Measurements from ENCODE around the gene ZNF391. TPM values are rescaled to one million over a fixed set of nuclear protein-coding genes. Genes with fewer than 3 reads are reported as not detected.

Gene ZNF391
- 1 to 10 TPM; 1.6 to 2.3 TPM for total RNA-seq

- TF ChIP-seq, protein P1, sequence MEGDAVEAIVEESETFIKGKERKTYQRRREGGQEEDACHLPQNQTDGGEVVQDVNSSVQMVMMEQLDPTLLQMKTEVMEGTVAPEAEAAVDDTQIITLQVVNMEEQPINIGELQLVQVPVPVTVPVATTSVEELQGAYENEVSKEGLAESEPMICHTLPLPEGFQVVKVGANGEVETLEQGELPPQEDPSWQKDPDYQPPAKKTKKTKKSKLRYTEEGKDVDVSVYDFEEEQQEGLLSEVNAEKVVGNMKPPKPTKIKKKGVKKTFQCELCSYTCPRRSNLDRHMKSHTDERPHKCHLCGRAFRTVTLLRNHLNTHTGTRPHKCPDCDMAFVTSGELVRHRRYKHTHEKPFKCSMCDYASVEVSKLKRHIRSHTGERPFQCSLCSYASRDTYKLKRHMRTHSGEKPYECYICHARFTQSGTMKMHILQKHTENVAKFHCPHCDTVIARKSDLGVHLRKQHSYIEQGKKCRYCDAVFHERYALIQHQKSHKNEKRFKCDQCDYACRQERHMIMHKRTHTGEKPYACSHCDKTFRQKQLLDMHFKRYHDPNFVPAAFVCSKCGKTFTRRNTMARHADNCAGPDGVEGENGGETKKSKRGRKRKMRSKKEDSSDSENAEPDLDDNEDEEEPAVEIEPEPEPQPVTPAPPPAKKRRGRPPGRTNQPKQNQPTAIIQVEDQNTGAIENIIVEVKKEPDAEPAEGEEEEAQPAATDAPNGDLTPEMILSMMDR (IDR thresholded peaks at IDR 0.05), result no peak
- ATAC-seq (ENCODE audit: insufficient number of reproducible peaks, low FRiP score, low read depth) (peak; percentile 91), DNase-seq (ENCODE audit: low spot score) (peak; percentile 20)
These were observed at the start of gene ZNF391 for GRCh38 chr6:27388293-27389197. ZNF391 (plus strand) TSS chr6:27388759; CDS start chr6:27400371, 11,612 bp downstream.

DNA sequence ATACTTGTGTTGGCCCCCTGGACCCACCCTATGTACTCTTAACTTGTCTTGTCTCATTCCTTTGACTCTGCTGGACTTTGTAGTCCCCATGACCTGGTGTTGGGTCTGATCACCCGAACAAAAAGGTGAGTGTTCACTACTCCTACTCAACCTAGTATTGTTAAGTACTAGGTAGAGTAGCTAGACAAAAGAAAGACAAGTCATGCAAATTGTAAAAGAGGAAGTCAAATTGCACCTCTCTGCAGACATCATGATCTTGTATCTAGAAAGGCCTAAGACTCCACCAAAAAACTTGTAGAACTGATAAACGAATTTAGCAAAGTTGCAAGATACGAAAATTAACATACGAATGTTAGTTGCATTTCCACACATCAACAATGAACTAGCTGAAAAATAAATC, 35.7 kb upstream of the ZNF391 start:
- Histone ChIP-seq H3K36me3 (no peaks in the 10 kb centered on the region), H3K9me3 (peaks cover 15% of the 10 kb centered on the region)
- no peak for ATAC-seq (ENCODE audit: insufficient number of reproducible peaks, low FRiP score, low read depth)

More at GRCh38 chr6:27388293-27389197, at the start of gene ZNF391:
- H3K4me1 ChIP-seq (ENCODE audit: control insufficient read depth in 1 of 2, low read depth in 2 of 2), result peaks cover 4 to 16% of the 10 kb centered on the region in 2 donors
- peaks cover under 1% of the 10 kb centered on the region for H3K9me3 ChIP-seq
- H3K27me3 ChIP-seq (replicated peaks; ENCODE audit: insufficient read depth), result no peaks in the 10 kb centered on the region
- peak within 1 kb of the TSS; percentile 79 for H3K4me3 ChIP-seq
- peak within 1 kb of the TSS; percentile 48 to 70 for H3K27ac ChIP-seq
- H3K36me3 ChIP-seq, result no peaks in the 10 kb centered on the region

DNA sequence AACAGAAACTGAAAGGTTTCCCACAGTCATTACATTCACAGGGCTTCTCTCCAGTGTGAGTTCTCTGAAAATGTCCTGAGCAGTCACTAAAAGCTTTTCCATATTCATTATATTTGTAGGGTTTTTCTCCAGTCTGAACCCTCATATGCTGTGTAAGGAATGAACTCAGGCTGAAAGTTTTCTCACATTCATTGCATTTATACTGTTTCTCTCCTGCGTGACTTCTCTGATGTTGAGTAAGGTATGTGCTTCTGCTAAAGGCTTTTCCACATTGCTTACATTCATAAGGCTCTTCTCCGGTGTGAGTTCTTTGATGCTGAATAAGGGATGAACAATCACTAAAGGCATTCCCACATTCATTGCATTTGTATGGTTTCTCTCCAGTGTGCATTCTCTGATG, 29.8 kb upstream of the ZNF391 start:
- peaks cover 37% of the 10 kb centered on the region for H3K9me3 ChIP-seq
- H3K27me3 ChIP-seq (replicated peaks; ENCODE audit: insufficient read depth), result no peaks in the 10 kb centered on the region
- no peaks in the 10 kb centered on the region for H3K4me1 ChIP-seq (ENCODE audit: control insufficient read depth in 1 of 2, low read depth in 2 of 2)
- H3K4me3 ChIP-seq, result no peak overlapping the region
- peaks cover 29% of the 10 kb centered on the region for H3K36me3 ChIP-seq
- H3K27ac ChIP-seq, result no peak overlapping the region
- TF ChIP-seq, protein P1 (IDR thresholded peaks at IDR 0.05), result no peak
- DNase-seq (ENCODE audit: low spot score), result no peak
- ATAC-seq (ENCODE audit: insufficient number of reproducible peaks, low FRiP score, low read depth), result no peak

More for the DNA sequence above, 35.7 kb upstream of the ZNF391 start:
- Histone ChIP-seq H3K4me1 (ENCODE audit: control insufficient read depth in 1 of 2, low read depth in 2 of 2) (no peaks in the 10 kb centered on the region), H3K27ac (no peak overlapping the region), H3K27me3 (replicated peaks; ENCODE audit: insufficient read depth) (no peaks in the 10 kb centered on the region), H3K4me3 (no peak overlapping the region)
- no peak for DNase-seq (ENCODE audit: low spot score)
- TF ChIP-seq, protein P1 (IDR thresholded peaks at IDR 0.05), result no peak

DNA sequence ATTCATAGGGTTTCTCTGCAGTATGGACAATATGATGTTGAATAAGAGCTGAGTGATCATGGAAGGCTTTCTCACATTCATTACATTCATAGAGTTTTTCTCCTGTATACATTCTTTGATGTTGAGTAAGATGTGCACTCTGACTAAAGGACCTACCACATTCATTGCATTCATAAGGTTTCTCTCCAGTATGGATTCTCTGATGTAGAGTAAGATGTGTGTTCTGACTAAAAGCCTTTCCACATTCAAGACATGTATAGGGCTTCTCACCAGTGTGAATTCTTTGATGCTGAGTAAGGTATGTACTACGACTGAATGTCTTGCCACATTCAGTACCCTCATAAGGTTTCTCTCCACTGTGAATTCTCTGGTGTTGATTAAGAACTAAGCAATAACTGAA, 29.3 kb upstream of the ZNF391 start:
- Histone ChIP-seq H3K9me3 (peaks cover 36% of the 10 kb centered on the region), H3K36me3 (peaks cover 29% of the 10 kb centered on the region), H3K27me3 (replicated peaks; ENCODE audit: insufficient read depth) (no peaks in the 10 kb centered on the region), H3K4me1 (ENCODE audit: control insufficient read depth in 1 of 2, low read depth in 2 of 2) (no peaks in the 10 kb centered on the region), H3K4me3 (no peak overlapping the region), H3K27ac (no peak overlapping the region)
- no peak for ATAC-seq (ENCODE audit: insufficient number of reproducible peaks, low FRiP score, low read depth)
- no peak for DNase-seq (ENCODE audit: low spot score)
- TF ChIP-seq, protein P1 (IDR thresholded peaks at IDR 0.05), result no peak

DNA sequence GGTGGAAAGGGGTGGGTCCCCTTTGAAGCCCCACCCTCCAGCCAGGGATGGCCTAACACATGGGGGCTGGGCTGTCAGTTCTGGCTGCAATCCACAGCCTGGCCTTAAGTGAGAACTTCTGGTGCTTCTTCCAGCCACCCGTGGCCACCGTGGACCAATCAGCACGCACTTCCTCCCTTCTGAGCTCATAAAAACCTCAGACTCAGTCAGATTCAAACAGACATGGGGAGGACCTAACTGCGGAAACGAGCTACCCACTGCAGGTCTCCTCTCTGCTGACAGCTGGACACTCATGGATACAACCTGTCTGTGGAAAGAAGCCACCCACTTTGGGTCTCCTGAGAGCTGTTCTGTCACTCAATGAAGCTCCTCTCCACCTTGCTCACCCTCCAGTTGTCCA, 20.4 kb upstream of the ZNF391 start:
- DNase-seq (ENCODE audit: low spot score) (no peak), ATAC-seq (ENCODE audit: insufficient number of reproducible peaks, low FRiP score, low read depth) (no peak)
- H3K27ac ChIP-seq, result no peak overlapping the region
- peaks cover 11% of the 10 kb centered on the region for H3K36me3 ChIP-seq
- no peak overlapping the region for H3K4me3 ChIP-seq
- H3K9me3 ChIP-seq, result no peaks in the 10 kb centered on the region
- H3K4me1 ChIP-seq (ENCODE audit: control insufficient read depth in 1 of 2, low read depth in 2 of 2), result no peaks in the 10 kb centered on the region
- H3K27me3 ChIP-seq (replicated peaks; ENCODE audit: insufficient read depth), result no peaks in the 10 kb centered on the region
- TF ChIP-seq, protein P1 (IDR thresholded peaks at IDR 0.05), result no peak

Measured in thoracic aorta (tissue), 2 donors.